CD4-positive, alpha-beta T cell (primary cell): ENCODE data around the gene PIGU. TPM values are rescaled to one million over a fixed set of nuclear protein-coding genes. Genes with fewer than 3 reads are reported as not detected.

Source experiments
- ATAC-seq: fragments of 200-7000 bp; cut with Tn5 transposase; one replicate; pipeline ENCODE4 v1.10.0; 2022; ENCODE audit warnings: mild to moderate bottlenecking; ENCODE audit not compliant: poor library complexity
- CTCF ChIA-PET: fragments of 350-600 bp; sonication (Branson Sonifier 250); formaldehyde crosslinking; loops from one replicate; lab custom pipeline; 2021; ENCODE audit warnings: antibody characterized with exemption, inconsistent platforms; lab: Charles Lee
- POLR2A ChIA-PET: fragments of 350-600 bp; sonication (Branson Sonifier 250); formaldehyde crosslinking; loops from one replicate; lab custom pipeline; 2021; ENCODE audit warnings: antibody characterized with exemption, inconsistent platforms; lab: Charles Lee
- DNase-seq, 14 experiments: peaks; one replicate each; pipeline ENCODE4 v3.0.0-alpha.2; 2013 to 2020; ENCODE audit warnings: mixed read lengths in 2 of 14
- H3K27ac ChIP-seq, 2 donors: one replicate each; pipeline versions ENCODE4 v1.5.1 to v1.7.0; 2013; ENCODE audit warnings: low read length in 2 of 2, low read depth in 1 of 2, mild to moderate bottlenecking in 1 of 2
- H3K27me3 ChIP-seq, 2 experiments: 1 replicate in 1 of 2; 2 replicates in 1 of 2; pipeline versions ENCODE4 v1.6.1 to v1.7.0; 2013; ENCODE audit warnings: low read length in 2 of 2, control low read depth in 1 of 2, mild to moderate bottlenecking in 1 of 2, moderate library complexity in 1 of 2; ENCODE audit not compliant: insufficient read depth in 2 of 2, control insufficient read depth in 1 of 2
- H3K36me3 ChIP-seq: one replicate; pipeline ENCODE4 v1.6.1; 2013; ENCODE audit warnings: low read length, control low read depth; ENCODE audit not compliant: insufficient read depth
- H3K4me1 ChIP-seq: one replicate; pipeline ENCODE4 v1.6.1; 2013; ENCODE audit warnings: low read length, control low read depth; ENCODE audit not compliant: insufficient read depth
- H3K4me3 ChIP-seq: one replicate; pipeline ENCODE4 v1.5.1; 2013; ENCODE audit warnings: mild to moderate bottlenecking, low read length, moderate library complexity
- H3K9me3 ChIP-seq, 2 experiments: 1 replicate in 1 of 2; 2 replicates in 1 of 2; pipeline versions ENCODE4 v1.6.1 to v1.7.0; 2013; ENCODE audit warnings: low read length in 2 of 2, mild to moderate bottlenecking in 2 of 2, control low read depth in 1 of 2, moderate library complexity in 1 of 2; ENCODE audit not compliant: control insufficient read depth in 1 of 2, insufficient read depth in 1 of 2
- H3K27ac Mint-ChIP-seq: one replicate; pipeline ENCODE4 v1.8.0; 2020; ENCODE audit warnings: mixed read lengths
- H3K27me3 Mint-ChIP-seq: one replicate; pipeline ENCODE4 v1.8.0; 2021; ENCODE audit warnings: mixed read lengths
- H3K36me3 Mint-ChIP-seq: one replicate; pipeline ENCODE4 v1.8.0; 2021; ENCODE audit warnings: low read depth, mixed read lengths
- H3K4me1 Mint-ChIP-seq: one replicate; pipeline ENCODE4 v1.8.0; 2021; ENCODE audit warnings: low read depth, mixed read lengths
- H3K4me3 Mint-ChIP-seq: one replicate; pipeline ENCODE4 v1.8.0; 2020; ENCODE audit warnings: mild to moderate bottlenecking, mixed read lengths
- H3K9me3 Mint-ChIP-seq: one replicate; pipeline ENCODE4 v1.8.0; 2020; ENCODE audit warnings: mixed read lengths
- intact Hi-C, 2 experiments: fragments of 100-400 bp; cut with DNase I in 1 of 2; cut with micrococcal nuclease in 1 of 2; formaldehyde crosslinking; loops; one replicate each; pipeline versions ENCODE4 v1.15.1 to v1.9.0; 2023 to 2025; cut with DNase I, micrococcal nuclease
- total RNA-seq, 174 experiments: library from RNA in 2 of 174; stranded (reverse) in 2 of 174; gene quantifications; one replicate each; pipeline ENCODE4 v1.2.3 and lab custom pipeline; 2021 to 2026
- TF ChIP-seq, protein P1 (sequence below): fragments of 200-600 bp; IDR thresholded peaks from one replicate; pipeline ENCODE4 v1.8.0; 2022; ENCODE audit warnings: antibody characterized with exemption, mild to moderate bottlenecking

PIGU gene
- total RNA-seq, 2 experiments from 2014 or later = 4.6 to 5.5 TPM

DNA sequence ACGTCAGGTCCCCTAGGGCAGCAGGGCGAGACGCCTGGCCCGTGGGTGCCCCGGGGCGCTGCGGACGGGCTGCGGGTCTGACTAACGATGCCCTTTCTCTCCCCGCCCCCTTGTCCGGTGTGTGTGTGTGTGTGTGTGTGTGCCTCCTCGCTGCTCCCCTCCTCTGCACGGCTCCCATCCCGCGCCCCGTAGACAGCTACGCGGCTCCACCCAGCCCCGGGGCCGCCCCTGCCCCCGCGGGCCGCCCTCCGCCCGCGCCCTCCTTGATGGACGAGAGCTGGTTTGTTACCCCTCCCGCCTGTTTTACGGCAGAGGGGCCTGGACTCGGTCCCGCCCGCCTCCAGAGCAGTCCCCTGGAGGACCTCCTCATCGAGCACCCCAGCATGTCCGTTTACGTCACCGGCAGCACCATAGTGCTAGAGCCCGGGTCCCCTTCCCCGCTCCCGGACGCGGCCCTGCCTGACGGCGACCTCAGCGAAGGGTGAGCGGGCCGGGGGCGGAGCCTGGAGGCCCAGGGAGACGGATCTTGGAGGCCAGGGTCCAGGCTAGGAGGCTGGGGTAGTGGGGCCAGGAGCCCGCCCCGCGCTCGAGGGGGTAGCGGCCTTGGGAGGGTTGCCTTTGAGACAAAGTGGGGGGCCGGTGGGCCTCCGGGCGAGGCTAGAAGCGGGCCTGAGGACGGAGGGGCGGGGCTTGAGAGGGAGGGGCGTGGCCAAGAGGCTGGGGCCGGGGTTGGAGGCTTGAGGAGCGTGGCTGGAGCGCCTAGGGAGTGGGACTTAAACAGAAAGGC, 32.3 kb upstream of the PIGU start:
- CTCF ChIA-PET = interaction anchor here (0.6 to 1.9 kb wide), 5 partner anchors 12 to 387 kb away, joined by 3 to 7 read pairs (median 4); partner anchors contain the start of genes DYNLRB1 and PIGU
- H3K4me1 ChIP-seq = peaks cover 31% of the 10 kb centered on the region
- peak overlapping the region; percentile 90 for H3K4me3 Mint-ChIP-seq
- POLR2A ChIA-PET = interaction anchor here (0.6 to 1.5 kb wide), 4 partner anchors 31 to 397 kb away, joined by 3 to 5 read pairs (median 4); partner anchors contain the start of genes DYNLRB1 and PIGU
- DNase-seq (peak; percentile 57 to 91 (median 76)), ATAC-seq (peak; percentile 52)
- H3K9me3 Mint-ChIP-seq = no peaks in the 10 kb centered on the region
- H3K4me1 Mint-ChIP-seq = peaks cover 36% of the 10 kb centered on the region
- H3K4me3 ChIP-seq = peak overlapping the region; percentile 79
- TF ChIP-seq, protein P1, sequence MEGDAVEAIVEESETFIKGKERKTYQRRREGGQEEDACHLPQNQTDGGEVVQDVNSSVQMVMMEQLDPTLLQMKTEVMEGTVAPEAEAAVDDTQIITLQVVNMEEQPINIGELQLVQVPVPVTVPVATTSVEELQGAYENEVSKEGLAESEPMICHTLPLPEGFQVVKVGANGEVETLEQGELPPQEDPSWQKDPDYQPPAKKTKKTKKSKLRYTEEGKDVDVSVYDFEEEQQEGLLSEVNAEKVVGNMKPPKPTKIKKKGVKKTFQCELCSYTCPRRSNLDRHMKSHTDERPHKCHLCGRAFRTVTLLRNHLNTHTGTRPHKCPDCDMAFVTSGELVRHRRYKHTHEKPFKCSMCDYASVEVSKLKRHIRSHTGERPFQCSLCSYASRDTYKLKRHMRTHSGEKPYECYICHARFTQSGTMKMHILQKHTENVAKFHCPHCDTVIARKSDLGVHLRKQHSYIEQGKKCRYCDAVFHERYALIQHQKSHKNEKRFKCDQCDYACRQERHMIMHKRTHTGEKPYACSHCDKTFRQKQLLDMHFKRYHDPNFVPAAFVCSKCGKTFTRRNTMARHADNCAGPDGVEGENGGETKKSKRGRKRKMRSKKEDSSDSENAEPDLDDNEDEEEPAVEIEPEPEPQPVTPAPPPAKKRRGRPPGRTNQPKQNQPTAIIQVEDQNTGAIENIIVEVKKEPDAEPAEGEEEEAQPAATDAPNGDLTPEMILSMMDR = no peak
- H3K27me3 Mint-ChIP-seq = no peaks in the 10 kb centered on the region
- H3K36me3 Mint-ChIP-seq = peaks cover 26% of the 10 kb centered on the region
- peaks cover 6% of the 10 kb centered on the region for H3K36me3 ChIP-seq
- no peaks in the 10 kb centered on the region for H3K9me3 ChIP-seq
- H3K27ac Mint-ChIP-seq = peak overlapping the region; percentile 94
- peak overlapping the region; percentile 64 to 72 for H3K27ac ChIP-seq
- no peaks in the 10 kb centered on the region for H3K27me3 ChIP-seq
- intact Hi-C loops = loop anchor here (1.0 to 10.0 kb wide), 5 partner anchors 32 to 594 kb away; partner anchors contain the start of genes DYNLRB1 (in 1 of the 2), EIF2S2 (in 1 of the 2), MAP1LC3A (in 1 of the 2) and PIGU (in 1 of the 2)

DNA sequence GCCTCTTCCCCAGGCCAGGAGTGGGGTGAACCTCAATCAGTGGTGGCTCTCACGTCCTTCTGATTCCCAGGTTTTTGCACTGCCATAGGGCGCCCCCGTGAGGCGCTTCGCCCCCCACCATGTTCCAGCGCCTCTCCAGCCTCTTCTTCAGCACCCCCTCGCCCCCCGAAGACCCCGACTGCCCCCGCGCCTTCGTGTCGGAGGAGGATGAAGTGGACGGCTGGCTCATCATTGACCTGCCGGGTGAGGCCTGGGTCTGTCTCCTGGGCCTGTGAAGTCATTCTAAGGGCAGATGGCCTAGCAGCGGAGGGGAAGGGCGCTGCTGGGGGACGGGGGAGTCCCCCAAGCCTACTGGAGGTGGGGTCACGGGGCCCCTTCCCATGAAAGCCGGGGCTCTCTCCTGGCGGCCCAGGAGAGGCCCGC, 31.7 kb upstream of the PIGU start:
- peak overlapping the region; percentile 12 to 72 for H3K27ac ChIP-seq
- Mint-ChIP-seq H3K4me1 (peaks cover 38% of the 10 kb centered on the region), H3K27ac (peak overlapping the region; percentile 94), H3K4me3 (peak overlapping the region; percentile 90), H3K36me3 (peaks cover 25% of the 10 kb centered on the region), H3K9me3 (no peaks in the 10 kb centered on the region), H3K27me3 (no peaks in the 10 kb centered on the region)
- DNase-seq = peak; percentile 28 to 73 (median 49)
- H3K9me3 ChIP-seq = no peaks in the 10 kb centered on the region
- ATAC-seq = peak; percentile 8
- peaks cover 1% of the 10 kb centered on the region for H3K36me3 ChIP-seq
- TF ChIP-seq, protein P1 = peak; percentile 74
- H3K4me3 ChIP-seq = peak overlapping the region; percentile 79
- ChIA-PET POLR2A (interaction anchor here (0.6 to 1.5 kb wide), 4 partner anchors 31 to 396 kb away, joined by 3 to 5 read pairs (median 4); partner anchors contain the start of genes DYNLRB1 and PIGU), CTCF (interaction anchor here (0.7 to 1.9 kb wide), 4 partner anchors 31 to 388 kb away, joined by 3 to 7 read pairs (median 3); partner anchors contain the start of genes DYNLRB1 and PIGU)
- H3K4me1 ChIP-seq = peaks cover 34% of the 10 kb centered on the region
- H3K27me3 ChIP-seq = no peaks in the 10 kb centered on the region
- intact Hi-C loops = loop anchor here (1.0 to 10.0 kb wide), 6 partner anchors 31 to 594 kb away; partner anchors contain the start of genes DYNLRB1 (in 1 of the 2), EIF2S2 (in 1 of the 2), MAP1LC3A (in 1 of the 2) and PIGU (in 1 of the 2)
